ENCODE measurements around the gene EHD4. TPM values are rescaled to one million over a fixed set of nuclear protein-coding genes. Genes with fewer than 3 reads are reported as not detected.

The EHD4 gene
- total RNA-seq, 1 donor from 2014 or later: 39.7 TPM

Other genes with a start within 250 kb of the EHD4 start
- 27.0 TPM for gene MAPKBP1, start 198.1 kb downstream of the EHD4 start, total RNA-seq
- 21.0 TPM for gene JMJD7, start 144.5 kb downstream of the EHD4 start, total RNA-seq
- gene PLA2G4B, start 133.7 kb downstream of the EHD4 start, total RNA-seq: 20.7 TPM
- 7.1 TPM for gene SPTBN5, start 78.5 kb downstream of the EHD4 start, total RNA-seq
- gene PLA2G4E, start 48.5 kb upstream of the EHD4 start, total RNA-seq: 0.09 TPM
- gene PLA2G4D, start 122.0 kb upstream of the EHD4 start, total RNA-seq: not detected
- 3.2 TPM for gene PLA2G4F, start 184.1 kb upstream of the EHD4 start, total RNA-seq
- 75.1 TPM for gene VPS39, start 235.7 kb upstream of the EHD4 start, total RNA-seq